ENCODE data around the gene RALGAPA1. TPM values are rescaled to one million over a fixed set of nuclear protein-coding genes. Genes with fewer than 3 reads are reported as not detected.
A peak's percentile ranks its signal among the peaks of the same experiment; 100 is the strongest.

RALGAPA1 gene
- total and polyA plus RNA-seq, 9 donors, result 18.0 to 99.5 (median 79.3) TPM

- H3K4me1 ChIP-seq (ENCODE audit: insufficient read depth), result no peaks in the 10 kb centered on the region
- H3K36me3 ChIP-seq, result no peaks in the 10 kb centered on the region
- intact Hi-C loops (cut with DNase I), result loop anchor here in 1 of 4 donors (10.0 kb wide), 1 partner anchor 418 kb away; the partner anchor contains the start of gene NFKBIA
- H3K4me3 ChIP-seq, result no peak overlapping the region
- no peak overlapping the region for H3K27ac ChIP-seq
- WGBS, 3 donors, result 60 to 75% (median 61%) methylated on average over 3 of the region's 3 CpGs
- H3K27me3 ChIP-seq, result no peaks in the 10 kb centered on the region
- no peaks in the 10 kb centered on the region for H3K9me3 ChIP-seq
- DNase-seq, result no peak
- no peak for TF ChIP-seq EP300 (IDR thresholded peaks at IDR 0.05)
- TF ChIP-seq POLR2A (IDR thresholded peaks at IDR 0.05), result no peak
- no peak for TF ChIP-seq CTCF (IDR thresholded peaks at IDR 0.05)
Observed at GRCh38 chr14:35822501-35822900, 13.4 kb upstream of the RALGAPA1 start.

GRCh38 chr14:35821564-35822411, 12.7 kb upstream of the RALGAPA1 start:
- Histone ChIP-seq H3K36me3 (no peaks in the 10 kb centered on the region), H3K4me1 (ENCODE audit: insufficient read depth) (no peaks in the 10 kb centered on the region), H3K4me3 (no peak overlapping the region), H3K9me3 (no peaks in the 10 kb centered on the region), H3K27me3 (no peaks in the 10 kb centered on the region), H3K27ac (no peak overlapping the region)
- no peak for DNase-seq
- TF ChIP-seq CTCF (IDR thresholded peaks at IDR 0.05), result peak; percentile 22 to 47 (median 41)
- TF ChIP-seq POLR2A (IDR thresholded peaks at IDR 0.05), result no peak
- no peak for TF ChIP-seq EP300 (IDR thresholded peaks at IDR 0.05)
- intact Hi-C loops (cut with DNase I), result loop anchor here in 1 of 4 donors (10.0 kb wide), 1 partner anchor 417 kb away; the partner anchor contains the start of gene NFKBIA
- WGBS, 3 donors, result 12 to 20% (median 18%) methylated on average over 7 of the region's 7 CpGs

- intact Hi-C loops (cut with DNase I), result loop anchor here in 1 of 4 donors (10.0 kb wide), 1 partner anchor 415 kb away; the partner anchor contains the start of gene NFKBIA
Observed at GRCh38 chr14:35819591-35820540, 10.8 kb upstream of the RALGAPA1 start.

More at GRCh38 chr14:35819591-35820540, 10.8 kb upstream of the RALGAPA1 start:
- no peaks in the 10 kb centered on the region for H3K36me3 ChIP-seq
- no peaks in the 10 kb centered on the region for H3K27me3 ChIP-seq
- no peak for TF ChIP-seq CTCF (IDR thresholded peaks at IDR 0.05)
- TF ChIP-seq EP300 (IDR thresholded peaks at IDR 0.05), result no peak
- TF ChIP-seq POLR2A (IDR thresholded peaks at IDR 0.05), result no peak
- H3K27ac ChIP-seq, result no peak overlapping the region
- H3K9me3 ChIP-seq, result no peaks in the 10 kb centered on the region
- no peak overlapping the region for H3K4me3 ChIP-seq
- no peak for DNase-seq
- WGBS, 3 donors, result 90 to 92% (median 91%) methylated on average over 32 of the region's 32 CpGs
- H3K4me1 ChIP-seq (ENCODE audit: insufficient read depth), result no peaks in the 10 kb centered on the region
